Natural killer cell (primary cell): Measurements from ENCODE around the gene PXDN. TPM values are rescaled to one million over a fixed set of nuclear protein-coding genes. Genes with fewer than 3 reads are reported as not detected.

Experiments
- ATAC-seq, 3 donors: fragments of 150-1000 bp in 2 of 3; fragments of 200-7000 bp in 1 of 3; cut with Tn5 transposase; 1 replicate in 1 of 3; 2 replicates in 2 of 3; pipeline ENCODE4 v1.10.0; 2021; ENCODE audit warnings: mild to moderate bottlenecking in 2 of 3, moderate library complexity in 2 of 3
- DNase-seq, 2 donors: peaks; one replicate each; pipeline versions ENCODE4 v3.0.0 to v3.0.0-alpha.2; 2013 to 2021; ENCODE audit warnings: mixed read lengths in 1 of 2
- H3K27ac ChIP-seq: one replicate; pipeline ENCODE4 v1.5.1; 2013; ENCODE audit warnings: mild to moderate bottlenecking, low read length
- H3K27me3 ChIP-seq: one replicate; pipeline ENCODE4 v1.6.1; 2013; ENCODE audit warnings: low read length; ENCODE audit not compliant: control insufficient read depth, insufficient read depth
- H3K36me3 ChIP-seq: one replicate; pipeline ENCODE4 v1.6.1; 2013; ENCODE audit warnings: low read length; ENCODE audit not compliant: control insufficient read depth, insufficient read depth
- H3K4me1 ChIP-seq: one replicate; pipeline ENCODE4 v1.6.1; 2013; ENCODE audit warnings: low read length; ENCODE audit not compliant: control insufficient read depth, insufficient read depth
- H3K4me3 ChIP-seq: one replicate; pipeline ENCODE4 v1.5.1; 2013; ENCODE audit warnings: low read length
- H3K9me3 ChIP-seq: one replicate; pipeline ENCODE4 v1.6.1; 2013; ENCODE audit warnings: low read length; ENCODE audit not compliant: control insufficient read depth, insufficient read depth
- H3K27ac Mint-ChIP-seq, 2 donors: one replicate each; pipeline ENCODE4 v1.8.0; 2022; ENCODE audit warnings: mild to moderate bottlenecking in 2 of 2, mixed read lengths in 2 of 2, moderate library complexity in 1 of 2
- H3K27me3 Mint-ChIP-seq, 2 donors: one replicate each; pipeline ENCODE4 v1.8.0; 2022; ENCODE audit warnings: low read depth in 2 of 2, mixed read lengths in 2 of 2
- H3K36me3 Mint-ChIP-seq: one replicate; pipeline ENCODE4 v1.8.0; 2022; ENCODE audit warnings: mixed read lengths
- H3K4me1 Mint-ChIP-seq, 2 donors: one replicate each; pipeline ENCODE4 v1.8.0; 2022; ENCODE audit warnings: mixed read lengths in 2 of 2
- H3K4me3 Mint-ChIP-seq: one replicate; pipeline ENCODE4 v1.8.0; 2022; ENCODE audit warnings: mild to moderate bottlenecking, moderate library complexity, mixed read lengths
- H3K9me3 Mint-ChIP-seq, 2 donors: one replicate each; pipeline ENCODE4 v1.8.0; 2022; ENCODE audit warnings: mixed read lengths in 2 of 2
- CTCF ChIP-seq: fragments of 200-600 bp; IDR thresholded peaks from one replicate; pipeline ENCODE4 v1.8.0; 2022; ENCODE audit warnings: antibody characterized with exemption
- WGBS: methylation state at CpG from one replicate; pipeline ENCODE4 v1.1.7; 2013; ENCODE audit warnings: missing lambda C conversion rate; ENCODE audit not compliant: insufficient coverage; 5-methylcytosine and 5-hydroxymethylcytosine counted together
- intact Hi-C: fragments of 100-400 bp; cut with micrococcal nuclease; formaldehyde crosslinking; loops from one replicate; pipeline ENCODE4 v1.14.2; 2022
- total RNA-seq, 4 donors: library from RNA; stranded (reverse); fragments of 120-200 nt in 1 of 4; gene quantifications; one replicate each; pipeline versions ENCODE4 v1.2.3 to v1.2.4, GENCODE V29; 2013 to 2022

PXDN gene
- total RNA-seq, 3 donors from 2014 or later (not counting 1 experiment from before 2014, with no cell fraction given): 2.1 to 3.7 (median 2.5) TPM

GRCh38 chr2:1593371-1594122 is 150.8 kb downstream of the PXDN start:
- Mint-ChIP-seq H3K4me1 (no peaks in the 10 kb centered on the region), H3K9me3 (no peaks in the 10 kb centered on the region), H3K27ac (no peak overlapping the region), H3K27me3 (peaks cover 14 to 18% of the 10 kb centered on the region in 2 donors), H3K4me3 (no peak overlapping the region), H3K36me3 (no peaks in the 10 kb centered on the region)
- Histone ChIP-seq H3K4me1 (no peaks in the 10 kb centered on the region), H3K9me3 (no peaks in the 10 kb centered on the region), H3K27ac (no peak overlapping the region), H3K27me3 (no peaks in the 10 kb centered on the region), H3K36me3 (no peaks in the 10 kb centered on the region), H3K4me3 (no peak overlapping the region)
- no peak for TF ChIP-seq CTCF
- no peak for DNase-seq
- WGBS: 80% methylated on average over 15 of the region's 15 CpGs
- ATAC-seq: no peak
- intact Hi-C loops: no loop called here

- intact Hi-C loops: no loop called here
- no peaks in the 10 kb centered on the region for H3K9me3 ChIP-seq
- 46% methylated on average over 28 of the region's 28 CpGs for WGBS
- no peaks in the 10 kb centered on the region for H3K36me3 Mint-ChIP-seq
- H3K27me3 Mint-ChIP-seq: peaks cover 14 to 18% of the 10 kb centered on the region in 2 donors
- no peaks in the 10 kb centered on the region for H3K27me3 ChIP-seq
- no peak overlapping the region for H3K4me3 Mint-ChIP-seq
- H3K4me1 Mint-ChIP-seq: no peaks in the 10 kb centered on the region
- TF ChIP-seq CTCF: no peak
- H3K9me3 Mint-ChIP-seq: no peaks in the 10 kb centered on the region
- no peak overlapping the region for H3K27ac Mint-ChIP-seq
- H3K27ac ChIP-seq: no peak overlapping the region
- H3K4me3 ChIP-seq: no peak overlapping the region
- DNase-seq (no peak), ATAC-seq (no peak)
- no peaks in the 10 kb centered on the region for H3K4me1 ChIP-seq
- H3K36me3 ChIP-seq: no peaks in the 10 kb centered on the region
These were observed 152.1 kb downstream of the PXDN start for GRCh38 chr2:1591978-1592907.

DNA sequence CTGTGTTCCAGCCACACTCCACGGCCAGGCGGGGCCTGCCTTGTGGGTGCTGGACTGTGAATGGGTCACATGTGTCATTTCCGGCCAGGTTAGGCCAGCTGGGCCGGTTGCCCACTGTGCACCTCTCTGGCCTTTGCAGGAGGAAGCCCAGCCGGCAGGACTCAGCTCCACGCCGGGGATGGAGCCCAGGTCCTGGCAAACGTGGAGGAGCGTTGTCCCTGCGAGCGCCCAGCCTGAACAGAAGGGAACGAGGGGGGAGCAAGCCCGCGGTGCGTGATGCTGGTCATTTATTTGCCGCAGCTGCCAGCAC is 152.9 kb downstream of the PXDN start:
- no peaks in the 10 kb centered on the region for H3K27me3 ChIP-seq
- H3K4me3 Mint-ChIP-seq: no peak overlapping the region
- no peaks in the 10 kb centered on the region for H3K36me3 ChIP-seq
- WGBS: 82% methylated on average over 16 of the region's 16 CpGs
- H3K27ac Mint-ChIP-seq: no peak overlapping the region
- peaks cover 14 to 18% of the 10 kb centered on the region in 2 donors for H3K27me3 Mint-ChIP-seq
- H3K27ac ChIP-seq: no peak overlapping the region
- DNase-seq (no peak), ATAC-seq (no peak)
- TF ChIP-seq CTCF: no peak
- H3K9me3 Mint-ChIP-seq: no peaks in the 10 kb centered on the region
- H3K4me1 Mint-ChIP-seq: no peaks in the 10 kb centered on the region
- no peak overlapping the region for H3K4me3 ChIP-seq
- no peaks in the 10 kb centered on the region for H3K9me3 ChIP-seq
- no peaks in the 10 kb centered on the region for H3K4me1 ChIP-seq
- no peaks in the 10 kb centered on the region for H3K36me3 Mint-ChIP-seq
- intact Hi-C loops: no loop called here
